OCI-LY7 (cell line): ENCODE data around the gene SPARC.

Experiments
- EZH2phosphoT487 ChIP-seq: fragments of 200-600 bp; sonication (generic); IDR thresholded peaks from 2 replicates; pipeline ENCODE4 v1.6.1; 2018; ENCODE audit warnings: low read depth, borderline replicate concordance, mild to moderate bottlenecking, mixed run types, antibody characterized with exemption, low read length, moderate library complexity, mixed read lengths
- TF ChIP-seq, protein P1 (sequence below): fragments of 200-600 bp; sonication (generic); conservative IDR thresholded peaks from 2 replicates; pipeline ENCODE4 v1.5.1; 2014; ENCODE audit warnings: mild to moderate bottlenecking, antibody characterized with exemption, low read length, moderate library complexity, mixed read lengths

DNA sequence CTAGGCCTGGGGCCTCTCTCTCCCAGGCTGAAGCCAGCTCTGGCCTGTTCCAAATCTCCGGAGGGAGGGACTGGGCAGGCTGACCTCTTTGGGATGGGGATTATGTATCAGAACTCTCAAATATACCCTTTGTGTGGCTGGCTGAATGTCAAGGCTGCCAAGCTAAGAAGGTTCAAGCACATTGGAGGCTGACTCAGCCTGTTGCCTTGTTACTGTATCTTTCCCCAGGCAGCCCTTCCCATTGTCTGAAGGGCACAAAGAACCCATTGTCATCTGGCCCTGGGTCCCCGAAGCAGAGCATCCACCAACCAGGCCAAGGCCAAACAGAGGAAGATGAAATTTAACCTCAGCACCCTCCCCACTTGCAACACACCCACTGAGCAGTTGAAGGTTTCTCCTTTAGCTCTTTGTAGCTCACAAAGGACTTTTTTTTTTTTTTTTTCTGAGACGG, 7.3 kb upstream of the SPARC start:
- TF ChIP-seq, protein P1, sequence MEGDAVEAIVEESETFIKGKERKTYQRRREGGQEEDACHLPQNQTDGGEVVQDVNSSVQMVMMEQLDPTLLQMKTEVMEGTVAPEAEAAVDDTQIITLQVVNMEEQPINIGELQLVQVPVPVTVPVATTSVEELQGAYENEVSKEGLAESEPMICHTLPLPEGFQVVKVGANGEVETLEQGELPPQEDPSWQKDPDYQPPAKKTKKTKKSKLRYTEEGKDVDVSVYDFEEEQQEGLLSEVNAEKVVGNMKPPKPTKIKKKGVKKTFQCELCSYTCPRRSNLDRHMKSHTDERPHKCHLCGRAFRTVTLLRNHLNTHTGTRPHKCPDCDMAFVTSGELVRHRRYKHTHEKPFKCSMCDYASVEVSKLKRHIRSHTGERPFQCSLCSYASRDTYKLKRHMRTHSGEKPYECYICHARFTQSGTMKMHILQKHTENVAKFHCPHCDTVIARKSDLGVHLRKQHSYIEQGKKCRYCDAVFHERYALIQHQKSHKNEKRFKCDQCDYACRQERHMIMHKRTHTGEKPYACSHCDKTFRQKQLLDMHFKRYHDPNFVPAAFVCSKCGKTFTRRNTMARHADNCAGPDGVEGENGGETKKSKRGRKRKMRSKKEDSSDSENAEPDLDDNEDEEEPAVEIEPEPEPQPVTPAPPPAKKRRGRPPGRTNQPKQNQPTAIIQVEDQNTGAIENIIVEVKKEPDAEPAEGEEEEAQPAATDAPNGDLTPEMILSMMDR: no peak
- TF ChIP-seq EZH2phosphoT487: no peak
